OCI-LY1 (cell line): ENCODE data around the gene IFI27L1.

ENCODE experiments used
- H2AFZ ChIP-seq: fragments of 200-600 bp; sonication (generic), shearing (Covaris generic); 2 replicates; pipeline ENCODE4 v1.6.0; 2014; ENCODE audit warnings: antibody characterized with exemption, mild to moderate bottlenecking, low read length
- H3F3A ChIP-seq: fragments of 200-600 bp; sonication (generic), shearing (Covaris generic); 2 replicates; pipeline ENCODE4 v1.6.0; 2014; ENCODE audit warnings: mild to moderate bottlenecking, antibody characterized with exemption, low read length, moderate library complexity; ENCODE audit not compliant: insufficient read depth
- H3K27ac ChIP-seq: fragments of 200-600 bp; sonication (generic); 2 replicates; pipeline ENCODE4 v1.5.1; 2014; ENCODE audit warnings: low read length, mixed run types, mild to moderate bottlenecking, low read depth; ENCODE audit not compliant: poor library complexity, severe bottlenecking
- H3K27me3 ChIP-seq: fragments of 200-600 bp; sonication (generic); 2 replicates; pipeline ENCODE4 v1.6.0; 2014; ENCODE audit warnings: antibody characterized with exemption, mild to moderate bottlenecking, low read length, moderate library complexity; ENCODE audit not compliant: insufficient read depth
- H3K36me3 ChIP-seq: fragments of 200-600 bp; sonication (generic); 2 replicates; pipeline ENCODE4 v1.6.1; 2014; ENCODE audit warnings: mild to moderate bottlenecking, antibody characterized with exemption, low read length, moderate library complexity, mixed read lengths; ENCODE audit not compliant: insufficient read depth
- H3K4me1 ChIP-seq: fragments of 200-600 bp; sonication (generic); 2 replicates; pipeline ENCODE4 v1.5.1; 2014; ENCODE audit warnings: mild to moderate bottlenecking, low read length, moderate library complexity; ENCODE audit not compliant: insufficient read depth, severe bottlenecking
- H3K4me2 ChIP-seq: fragments of 200-600 bp; sonication (generic), shearing (Covaris generic); 2 replicates; pipeline ENCODE4 v1.6.1; 2014; ENCODE audit warnings: low read length
- H3K4me3 ChIP-seq: fragments of 200-600 bp; sonication (generic); 2 replicates; pipeline ENCODE4 v1.5.1; 2014; ENCODE audit warnings: low read length, low read depth, mild to moderate bottlenecking, mixed read lengths; ENCODE audit not compliant: poor library complexity, severe bottlenecking
- H3K79me2 ChIP-seq: fragments of 200-600 bp; shearing (Covaris generic); 2 replicates; pipeline ENCODE4 v1.6.1; 2016; ENCODE audit warnings: mixed run types, low read length, mixed read lengths; ENCODE audit not compliant: insufficient read depth
- H3K9ac ChIP-seq: fragments of 200-600 bp; sonication (generic), shearing (Covaris generic); 2 replicates; pipeline ENCODE4 v1.6.1; 2014; ENCODE audit warnings: mild to moderate bottlenecking, low read length, mixed read lengths
- H3K9me2 ChIP-seq: fragments of 200-600 bp; sonication (generic), shearing (Covaris generic); 2 replicates; pipeline ENCODE4 v1.6.1; 2014; ENCODE audit warnings: low read depth, mild to moderate bottlenecking, low read length, mixed read lengths
- H3K9me3 ChIP-seq: fragments of 200-600 bp; shearing (Covaris generic); 2 replicates; pipeline ENCODE4 v1.6.1; 2014; ENCODE audit warnings: low read length, mixed read lengths
- H4K20me1 ChIP-seq: fragments of 200-600 bp; sonication (generic), shearing (Covaris generic); 2 replicates; pipeline ENCODE4 v1.6.0; 2016; ENCODE audit warnings: mild to moderate bottlenecking, low read length; ENCODE audit not compliant: insufficient read depth
- CTCF ChIP-seq: fragments of 200-600 bp; sonication (generic), shearing (Covaris generic); IDR thresholded peaks from 2 replicates; pipeline ENCODE4 v1.5.1; 2017; ENCODE audit warnings: mild to moderate bottlenecking, antibody characterized with exemption, low read length, moderate library complexity, mixed read lengths
- EZH2 ChIP-seq: fragments of 200-600 bp; sonication (generic), shearing (Covaris generic); IDR thresholded peaks from 2 replicates; pipeline ENCODE4 v1.8.0; 2017; ENCODE audit warnings: borderline replicate concordance, mixed run types, mild to moderate bottlenecking, antibody characterized with exemption, low read length, moderate library complexity, mixed read lengths

The IFI27L1 gene

GRCh38 chr14:94048691-94049624 lies 32.2 kb upstream of the IFI27L1 start:
- Histone ChIP-seq H3K36me3 (peaks cover 89% of the 10 kb centered on the region), H3K9ac (no peak overlapping the region), H3K9me2 (no peaks in the 10 kb centered on the region), H3K27ac (no peak overlapping the region), H3K79me2 (no peaks in the 10 kb centered on the region), H3K4me3 (no peak overlapping the region), H3K9me3 (no peaks in the 10 kb centered on the region), H3K4me2 (no peak overlapping the region), H3K4me1 (no peaks in the 10 kb centered on the region), H3F3A (no peaks in the 10 kb centered on the region), H4K20me1 (no peaks in the 10 kb centered on the region), H3K27me3 (no peaks in the 10 kb centered on the region), H2AFZ (no peak overlapping the region)
- TF ChIP-seq CTCF = no peak
- TF ChIP-seq EZH2 = no peak

DNA sequence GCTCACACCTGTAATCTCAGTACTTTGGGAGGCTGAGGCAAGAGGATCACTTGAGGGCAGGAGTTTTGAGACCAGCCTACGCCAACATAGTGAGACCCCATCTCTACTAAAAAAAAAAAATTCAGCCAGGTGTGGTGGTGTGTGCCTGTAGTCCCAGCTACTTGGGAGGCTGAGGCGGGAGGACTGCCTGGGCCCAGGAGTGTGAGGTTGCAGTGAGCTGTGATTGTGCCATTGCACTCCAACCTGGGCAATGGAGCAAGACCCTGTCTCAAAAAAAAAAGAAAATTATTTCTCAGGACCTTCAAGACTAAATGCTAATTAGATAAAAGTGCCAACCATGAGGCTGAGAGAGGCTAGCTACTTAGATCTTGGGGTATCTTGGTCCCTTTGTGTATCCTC lies 31.5 kb upstream of the IFI27L1 start:
- no peaks in the 10 kb centered on the region for H3K9me2 ChIP-seq
- no peak for TF ChIP-seq CTCF
- TF ChIP-seq EZH2 = no peak
- no peaks in the 10 kb centered on the region for H3K27me3 ChIP-seq
- no peak overlapping the region for H3K9ac ChIP-seq
- H3K79me2 ChIP-seq = no peaks in the 10 kb centered on the region
- no peaks in the 10 kb centered on the region for H3K9me3 ChIP-seq
- H3K4me1 ChIP-seq = no peaks in the 10 kb centered on the region
- no peak overlapping the region for H3K4me2 ChIP-seq
- H3K27ac ChIP-seq = no peak overlapping the region
- no peaks in the 10 kb centered on the region for H4K20me1 ChIP-seq
- H3K4me3 ChIP-seq = no peak overlapping the region
- H2AFZ ChIP-seq = no peak overlapping the region
- no peaks in the 10 kb centered on the region for H3F3A ChIP-seq
- peaks cover 93% of the 10 kb centered on the region for H3K36me3 ChIP-seq

- Histone ChIP-seq H3K4me2 (no peak overlapping the region), H3K9ac (no peak overlapping the region), H3K9me2 (no peaks in the 10 kb centered on the region), H3K4me3 (no peak overlapping the region), H3K36me3 (peaks cover 92% of the 10 kb centered on the region), H3K27ac (no peak overlapping the region), H2AFZ (no peak overlapping the region), H3F3A (no peaks in the 10 kb centered on the region), H3K27me3 (no peaks in the 10 kb centered on the region), H3K79me2 (no peaks in the 10 kb centered on the region), H3K4me1 (no peaks in the 10 kb centered on the region), H4K20me1 (no peaks in the 10 kb centered on the region), H3K9me3 (no peaks in the 10 kb centered on the region)
- TF ChIP-seq CTCF (no peak), EZH2 (no peak)
Observed at GRCh38 chr14:94050231-94050880, 30.8 kb upstream of the IFI27L1 start.
